SHP77 treated with DMSO at 0.1 percent for 48 hours (cell line): ENCODE results near the gene DARS2.

Source experiments
- DNase-seq: peaks from one replicate; lab custom pipeline; 2025; lab: John Stamatoyannopoulos, UW

DARS2 gene

DNA sequence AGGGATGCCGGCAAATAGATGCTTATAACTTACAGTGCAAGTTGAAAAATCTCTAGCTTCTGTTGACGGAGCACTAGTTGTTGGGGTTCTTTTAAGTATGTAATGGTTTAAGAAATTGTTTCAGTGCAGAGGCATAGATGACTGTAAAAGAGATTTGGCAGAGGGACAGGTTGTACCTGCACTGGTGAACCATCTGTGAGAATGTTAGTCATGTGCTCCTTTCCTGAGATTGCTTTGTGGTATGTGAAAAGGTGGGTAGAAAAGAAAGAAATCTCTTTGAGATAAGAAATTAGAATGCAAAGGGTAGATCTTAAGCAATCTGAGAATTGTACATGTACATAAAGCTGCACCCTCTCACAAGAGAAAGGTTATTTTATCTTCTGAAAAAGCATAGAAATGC, 63.2 kb downstream of the DARS2 start:
- no peak for DNase-seq

DNA sequence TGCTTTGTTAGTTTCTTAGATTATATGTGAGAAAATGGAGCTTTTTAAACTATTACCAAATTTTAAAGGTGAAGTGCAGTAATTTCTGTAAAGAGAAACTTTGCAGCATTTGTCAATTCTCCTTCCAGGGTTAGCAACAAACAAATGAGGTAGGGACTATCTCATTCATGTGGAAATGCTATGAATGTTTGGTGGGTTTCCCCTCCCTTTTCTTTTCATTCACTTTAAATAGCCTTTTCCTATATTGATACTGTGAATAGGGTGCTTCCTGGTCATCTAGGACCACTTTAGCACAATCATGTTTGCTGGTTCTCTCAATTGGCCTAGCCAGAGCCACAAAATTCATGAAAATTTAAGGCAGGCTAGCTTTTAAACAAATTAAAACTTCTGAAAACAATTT, 64.3 kb downstream of the DARS2 start:
- DNase-seq = no peak

DNA sequence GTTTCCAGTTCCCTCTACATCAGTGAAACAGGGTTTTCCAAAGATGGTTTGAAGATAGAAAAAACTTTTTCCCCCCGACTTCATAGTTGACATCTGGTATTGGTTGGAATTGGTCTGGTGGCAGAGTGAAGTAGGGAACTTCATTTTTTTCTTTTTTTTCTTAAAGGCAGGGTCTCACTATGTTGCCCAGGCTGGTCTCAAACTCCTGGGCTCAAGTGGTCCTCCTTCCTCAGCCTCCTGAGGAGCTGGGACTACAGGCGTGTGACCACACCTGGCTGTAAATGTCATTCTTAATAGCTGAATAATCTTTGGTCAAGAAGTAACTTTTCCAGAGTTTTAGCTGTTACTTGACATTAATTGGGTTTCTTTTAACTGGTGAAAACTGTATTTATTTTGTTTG, 65.4 kb downstream of the DARS2 start:
- no peak for DNase-seq

DNA sequence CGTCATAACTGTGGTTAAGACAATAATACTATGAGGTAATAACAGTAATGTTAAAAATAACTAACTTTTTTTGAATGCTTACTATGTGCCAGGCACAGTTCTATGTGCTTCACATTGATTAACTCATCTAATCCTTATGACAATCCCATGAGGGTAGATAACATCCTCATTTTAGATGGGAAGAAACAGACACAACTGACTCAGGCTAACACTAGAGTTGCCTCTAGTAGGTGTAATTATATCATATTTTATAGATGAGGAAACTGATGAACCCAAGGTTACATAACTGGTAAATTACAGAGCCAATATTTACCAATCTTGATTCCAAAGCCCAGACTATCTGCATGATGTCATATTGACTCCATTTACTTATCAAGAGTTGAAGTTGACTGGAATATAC, 69.1 kb downstream of the DARS2 start:
- DNase-seq = no peak

DNA sequence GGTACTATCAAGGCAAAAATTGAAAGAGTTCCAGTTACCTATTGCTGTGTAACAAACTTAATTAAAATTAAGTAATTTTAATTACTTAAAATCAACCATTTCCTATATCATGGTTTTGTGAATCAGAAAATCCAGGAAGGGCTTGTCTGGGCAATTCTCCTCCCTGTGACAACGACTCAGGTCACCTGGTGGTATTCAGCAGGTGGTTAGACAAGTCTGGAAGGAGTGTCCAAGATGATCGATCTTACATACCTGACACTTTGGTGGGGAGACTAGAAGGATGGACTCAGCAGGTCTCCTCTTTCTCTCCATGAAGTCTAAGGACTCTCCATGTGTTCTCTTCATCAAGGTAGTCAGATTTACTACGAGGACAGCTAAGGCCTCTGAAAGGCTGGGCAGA, 69.7 kb downstream of the DARS2 start:
- no peak for DNase-seq

- DNase-seq = no peak
Measured at GRCh38 chr1:173900427-173900826, 76.0 kb downstream of the DARS2 start.

DNA sequence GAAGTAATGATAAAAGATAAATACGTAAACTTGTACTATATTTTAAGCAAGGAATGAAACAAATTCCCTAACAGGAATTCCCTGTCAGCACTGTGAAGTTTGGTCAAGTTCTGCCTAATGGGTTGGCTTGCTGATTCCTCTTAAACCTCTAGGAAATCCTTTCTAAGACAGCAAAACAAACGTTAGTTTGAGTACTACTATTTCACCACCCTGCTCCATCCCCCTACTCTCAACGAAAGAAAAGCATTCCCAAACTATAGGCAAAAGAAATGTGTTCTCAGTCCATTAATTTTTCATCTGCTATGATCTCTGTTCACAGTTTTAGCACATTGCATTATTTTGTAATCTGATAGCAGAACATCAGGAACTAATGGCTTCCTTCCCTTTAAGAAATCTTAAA, 76.5 kb downstream of the DARS2 start:
- DNase-seq = no peak

DNA sequence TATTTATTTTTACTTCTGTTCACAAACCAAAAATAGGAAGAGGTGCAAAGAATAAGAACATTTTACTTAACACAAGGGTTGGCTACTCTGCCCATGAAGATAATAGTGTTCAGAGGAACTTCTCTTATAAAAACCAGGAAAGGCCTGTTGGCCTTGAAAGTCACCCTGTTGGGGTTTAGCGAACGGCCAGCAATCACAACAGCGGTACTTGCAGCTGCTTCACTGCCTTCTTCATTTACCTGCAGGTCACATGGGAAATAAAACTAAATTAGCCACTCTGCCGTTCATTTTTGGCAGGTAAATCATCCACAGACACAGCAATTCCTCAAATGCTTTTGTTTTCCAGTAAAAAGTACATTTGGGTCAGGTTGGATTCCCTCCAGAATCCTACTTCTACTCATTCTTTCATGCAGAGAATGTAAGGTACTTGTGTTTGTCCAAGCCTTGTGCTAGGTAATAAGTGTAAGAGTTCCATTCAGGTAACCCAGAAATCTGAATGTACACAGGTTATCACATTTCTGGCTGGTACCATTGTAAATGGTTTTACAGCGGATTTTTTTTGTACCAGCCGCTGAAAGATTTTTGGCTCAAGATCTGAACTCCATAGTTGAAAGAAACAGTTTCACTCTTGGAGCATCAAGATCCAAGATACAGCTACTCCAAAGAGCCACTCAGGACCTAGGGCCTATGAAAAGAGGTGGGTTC, 79.5 kb downstream of the DARS2 start:
- DNase-seq = no peak
